DND-41 (cell line): Measurements from ENCODE around the gene SPAG7.

ENCODE experiments used
- CTCF ChIP-seq: IDR thresholded peaks from 2 replicates; pipeline ENCODE4 v1.5.1; 2012; ENCODE audit warnings: borderline replicate concordance, low read length, moderate library complexity, mild to moderate bottlenecking; ENCODE audit not compliant: poor library complexity, severe bottlenecking; ENCODE audit errors: extremely low read depth
- EZH2 ChIP-seq: IDR thresholded peaks from 3 replicates; pipeline ENCODE4 v1.6.1; 2012; ENCODE audit warnings: borderline replicate concordance, low read depth, mild to moderate bottlenecking, moderate library complexity, low read length, inconsistent platforms; ENCODE audit not compliant: severe bottlenecking

DNA sequence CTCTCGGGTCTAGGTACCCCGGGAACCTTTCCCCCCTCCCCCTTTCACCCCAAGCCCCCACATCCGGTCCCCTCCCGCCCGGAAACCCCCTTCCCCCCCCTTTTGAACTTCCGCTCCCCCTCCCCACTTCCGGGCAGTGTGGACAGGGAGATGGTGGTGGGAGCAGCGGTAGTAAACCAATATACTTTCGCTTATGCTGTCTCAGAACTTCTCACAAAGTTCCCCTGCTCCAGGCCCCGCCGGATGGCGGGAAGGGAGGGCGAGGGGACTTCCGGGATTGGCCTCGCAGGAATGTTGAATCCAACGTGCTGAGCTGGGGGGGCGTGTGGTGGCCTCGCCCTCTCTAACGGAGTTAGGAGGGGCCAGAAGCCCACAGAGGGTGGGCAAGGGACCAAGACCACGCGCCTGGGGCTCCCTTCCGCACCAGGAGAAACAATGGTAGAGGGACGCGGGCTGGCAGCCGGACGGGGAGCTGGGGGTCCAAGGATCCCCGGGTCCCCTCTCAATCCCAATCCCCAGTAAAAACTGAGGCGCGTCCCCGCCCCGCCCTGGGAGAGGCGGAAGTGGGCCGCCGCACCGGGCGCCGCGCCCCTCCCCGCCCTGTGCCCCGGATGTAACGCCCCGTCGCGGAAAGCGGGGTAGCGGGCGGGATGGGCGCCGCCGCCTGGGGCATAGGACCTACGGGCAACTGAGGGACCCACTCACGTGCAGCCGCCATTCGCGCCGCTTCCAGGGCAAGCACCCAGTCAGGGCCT, 20.0 kb downstream of the SPAG7 start:
- TF ChIP-seq CTCF (no peak), EZH2 (no peak)
